Bronchial epithelial cell (primary cell): ENCODE results near the gene PLCXD1. TPM values are rescaled to one million over a fixed set of nuclear protein-coding genes. Genes with fewer than 3 reads are reported as not detected.
"Not testable (repeated sequence)": the region's sequence is repeated elsewhere in the genome, so short reads cannot be mapped to it uniquely, and the experiment has no call there.

ENCODE experiments used
- DNase-seq: peaks from one replicate; pipeline ENCODE4 v3.0.0-alpha.2; 2010; ENCODE audit warnings: low read depth
- FAIRE-seq: peaks from 2 replicates; lab custom pipeline; 2011; peaks lifted over from hg19 to GRCh38; lab: Jason Lieb, UNC
- H3K27me3 ChIP-seq: 2 replicates; pipeline ENCODE4 v1.5.1; 2011; ENCODE audit warnings: low read length; ENCODE audit not compliant: control insufficient read depth, insufficient read depth
- H3K36me3 ChIP-seq: 2 replicates; pipeline ENCODE4 v1.5.1; 2011; ENCODE audit warnings: low read length; ENCODE audit not compliant: control insufficient read depth, insufficient read depth
- H3K4me3 ChIP-seq: 2 replicates; pipeline ENCODE4 v1.5.1; 2011; ENCODE audit warnings: mild to moderate bottlenecking, low read depth, low read length, control low read depth
- CTCF ChIP-seq: IDR thresholded peaks from 2 replicates; pipeline ENCODE4 v1.5.1; 2011; ENCODE audit warnings: mild to moderate bottlenecking, moderate library complexity, low read length, control low read depth, inconsistent platforms; ENCODE audit not compliant: insufficient read depth, severe bottlenecking
- total RNA-seq: library from RNA; depleted of rRNA; stranded (reverse); fragments of >200 nt; gene quantifications from 2 replicates; pipeline ENCODE4 v1.2.1, GENCODE V29; 2014

PLCXD1 gene
- total RNA-seq, 1 donor from 2014 or later = 3.9 TPM

- no peak overlapping the region for H3K4me3 ChIP-seq
- no peaks in the 10 kb centered on the region for H3K27me3 ChIP-seq
- no peak for DNase-seq
- H3K36me3 ChIP-seq = no peaks in the 10 kb centered on the region
- no peak for TF ChIP-seq CTCF
- FAIRE-seq = no peak
Measured at GRCh38 chrX:275476-275966, 5.7 kb upstream of the PLCXD1 start.

GRCh38 chrX:275967-276580 lies 5.1 kb upstream of the PLCXD1 start:
- no peaks in the 10 kb centered on the region for H3K36me3 ChIP-seq
- DNase-seq (peak; percentile 34), FAIRE-seq (no peak)
- H3K27me3 ChIP-seq = no peaks in the 10 kb centered on the region
- H3K4me3 ChIP-seq = peak overlapping the region; percentile 70
- TF ChIP-seq CTCF = no peak

- DNase-seq = peak; percentile 78
- H3K27me3 ChIP-seq = no peaks in the 10 kb centered on the region
- TF ChIP-seq CTCF = no peak
- H3K36me3 ChIP-seq = no peaks in the 10 kb centered on the region
- peak overlapping the region; percentile 70 for H3K4me3 ChIP-seq
- no peak for FAIRE-seq
Measured at GRCh38 chrX:276581-277201, 4.5 kb upstream of the PLCXD1 start.

GRCh38 chrX:279757-280604 lies 1.2 kb upstream of the PLCXD1 start:
- not testable (repeated sequence) for H3K27me3 ChIP-seq, FAIRE-seq, H3K4me3 ChIP-seq, DNase-seq, H3K36me3 ChIP-seq

GRCh38 chrX:280722-281121 lies 459 bp upstream of the PLCXD1 start:
- not testable (repeated sequence) for H3K36me3 ChIP-seq, H3K27me3 ChIP-seq, H3K4me3 ChIP-seq, DNase-seq, FAIRE-seq

- not testable (repeated sequence) for H3K27me3 ChIP-seq, FAIRE-seq, H3K4me3 ChIP-seq
Measured at GRCh38 chrX:282000-282681, 960 bp downstream of the PLCXD1 start.

More at GRCh38 chrX:282000-282681, 960 bp downstream of the PLCXD1 start:
- DNase-seq, H3K36me3 ChIP-seq: not testable (repeated sequence)
